Astrocyte (in vitro differentiated cells and primary cell): ENCODE results near the gene WIPI1.

Experiments used
- EZH2 ChIP-seq: IDR thresholded peaks from 2 replicates; pipeline ENCODE4 v1.6.1; 2012; ENCODE audit warnings: mild to moderate bottlenecking, low read length, inconsistent platforms; ENCODE audit not compliant: insufficient read depth
- TF ChIP-seq, protein P1 (sequence below): IDR thresholded peaks from 2 replicates; pipeline ENCODE4 v1.5.1; 2011; ENCODE audit warnings: low read depth, mild to moderate bottlenecking, inconsistent platforms, low read length, moderate library complexity; ENCODE audit not compliant: insufficient read depth

DNA sequence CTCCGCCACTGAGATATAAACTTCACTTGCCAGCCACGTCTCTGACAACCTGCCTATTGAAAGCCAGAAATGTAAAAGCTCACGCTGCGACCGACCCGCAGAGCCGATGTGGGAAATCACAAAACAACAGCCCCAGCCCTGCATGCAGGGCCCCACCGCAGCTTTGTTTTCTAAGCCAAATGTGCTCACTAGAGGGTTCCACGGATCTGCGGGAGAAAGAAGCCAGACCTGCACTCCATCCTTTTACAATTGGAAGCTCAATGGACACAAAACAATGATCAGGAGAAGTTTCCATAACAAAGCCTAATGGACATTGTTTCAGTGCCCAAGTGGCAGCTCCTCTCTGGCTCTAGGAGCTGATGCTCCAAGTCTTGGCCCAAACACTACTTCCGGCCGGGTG, 33.1 kb downstream of the WIPI1 start:
- TF ChIP-seq, protein P1, sequence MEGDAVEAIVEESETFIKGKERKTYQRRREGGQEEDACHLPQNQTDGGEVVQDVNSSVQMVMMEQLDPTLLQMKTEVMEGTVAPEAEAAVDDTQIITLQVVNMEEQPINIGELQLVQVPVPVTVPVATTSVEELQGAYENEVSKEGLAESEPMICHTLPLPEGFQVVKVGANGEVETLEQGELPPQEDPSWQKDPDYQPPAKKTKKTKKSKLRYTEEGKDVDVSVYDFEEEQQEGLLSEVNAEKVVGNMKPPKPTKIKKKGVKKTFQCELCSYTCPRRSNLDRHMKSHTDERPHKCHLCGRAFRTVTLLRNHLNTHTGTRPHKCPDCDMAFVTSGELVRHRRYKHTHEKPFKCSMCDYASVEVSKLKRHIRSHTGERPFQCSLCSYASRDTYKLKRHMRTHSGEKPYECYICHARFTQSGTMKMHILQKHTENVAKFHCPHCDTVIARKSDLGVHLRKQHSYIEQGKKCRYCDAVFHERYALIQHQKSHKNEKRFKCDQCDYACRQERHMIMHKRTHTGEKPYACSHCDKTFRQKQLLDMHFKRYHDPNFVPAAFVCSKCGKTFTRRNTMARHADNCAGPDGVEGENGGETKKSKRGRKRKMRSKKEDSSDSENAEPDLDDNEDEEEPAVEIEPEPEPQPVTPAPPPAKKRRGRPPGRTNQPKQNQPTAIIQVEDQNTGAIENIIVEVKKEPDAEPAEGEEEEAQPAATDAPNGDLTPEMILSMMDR = no peak
- TF ChIP-seq EZH2 = no peak
